Mammary epithelial cell (primary cell): ENCODE data around the gene AGPAT3.

Experiments
- CTCF ChIP-seq, 2 donors: IDR thresholded peaks in 1 of 2; conservative IDR thresholded peaks in 1 of 2; 2 replicates each; pipeline ENCODE4 v1.5.1; 2011 to 2012; ENCODE audit warnings: inconsistent platforms in 2 of 2, low read length in 2 of 2, mild to moderate bottlenecking in 2 of 2, control low read depth in 1 of 2, low read depth in 1 of 2; ENCODE audit not compliant: insufficient read depth in 1 of 2; ENCODE audit errors: extremely low read depth in 1 of 2
- EZH2 ChIP-seq: IDR thresholded peaks from 2 replicates; pipeline ENCODE4 v1.6.1; 2012; ENCODE audit warnings: low read length, inconsistent platforms, borderline replicate concordance

- TF ChIP-seq CTCF (conservative IDR thresholded peaks at IDR 0.05 in 1 of 2, IDR thresholded peaks at IDR 0.05 in 1 of 2; ENCODE audit: extremely low read depth in 1 of 2, insufficient read depth in 1 of 2, low read depth in 1 of 2, low read length in 2 of 2) = no peak
- no peak for TF ChIP-seq EZH2
Observed at GRCh38 chr21:43972850-43973633, 108.0 kb downstream of the AGPAT3 start.
